GM10847 (cell line): ENCODE measurements around the gene BTLA.

Experiments used
- POLR2A ChIP-seq: IDR thresholded peaks from 2 replicates; pipeline ENCODE4 v1.6.1; 2011; ENCODE audit not compliant: insufficient read length; ENCODE audit errors: extremely low read depth

Gene BTLA

GRCh38 chr3:112496366-112497067 is 2.8 kb downstream of the BTLA start:
- no peak for TF ChIP-seq POLR2A

DNA sequence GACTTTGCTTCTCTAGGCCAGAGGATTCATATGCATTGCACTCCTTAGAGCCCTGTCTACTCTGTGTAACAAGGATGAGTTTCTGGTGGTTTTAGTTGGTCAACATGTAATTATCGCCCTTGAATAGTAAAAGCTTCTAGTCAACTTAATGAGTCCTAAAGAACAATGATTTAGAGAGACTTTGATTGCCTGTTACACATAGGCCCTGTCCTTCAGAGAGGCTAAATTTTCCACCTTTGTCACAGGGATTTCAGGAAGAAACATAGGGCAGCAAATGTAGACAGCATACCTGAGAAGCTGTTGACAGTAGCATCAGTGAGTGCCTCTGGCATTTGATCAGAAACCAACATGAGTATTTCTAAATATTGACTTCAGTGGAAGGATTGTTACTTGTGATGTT is 7.1 kb downstream of the BTLA start:
- TF ChIP-seq POLR2A, result no peak

DNA sequence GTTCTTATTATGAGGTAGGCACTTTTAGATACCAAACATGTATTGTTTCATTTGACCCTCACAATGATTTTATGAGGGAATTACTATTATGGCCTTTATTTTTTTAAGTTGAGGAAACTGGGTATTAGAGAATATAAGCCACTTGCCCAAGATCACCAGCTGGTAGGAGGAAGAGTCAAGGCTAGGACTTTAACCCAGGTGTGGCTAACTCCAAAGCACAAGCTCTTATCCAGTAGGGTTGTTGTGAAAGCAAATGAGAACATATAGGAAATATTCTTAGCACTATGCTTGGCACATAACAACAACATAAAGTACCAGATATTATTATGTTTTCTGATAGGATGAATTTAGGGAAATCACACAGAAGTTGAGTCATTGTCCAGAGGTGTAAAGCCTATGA is 7.9 kb downstream of the BTLA start:
- no peak for TF ChIP-seq POLR2A

DNA sequence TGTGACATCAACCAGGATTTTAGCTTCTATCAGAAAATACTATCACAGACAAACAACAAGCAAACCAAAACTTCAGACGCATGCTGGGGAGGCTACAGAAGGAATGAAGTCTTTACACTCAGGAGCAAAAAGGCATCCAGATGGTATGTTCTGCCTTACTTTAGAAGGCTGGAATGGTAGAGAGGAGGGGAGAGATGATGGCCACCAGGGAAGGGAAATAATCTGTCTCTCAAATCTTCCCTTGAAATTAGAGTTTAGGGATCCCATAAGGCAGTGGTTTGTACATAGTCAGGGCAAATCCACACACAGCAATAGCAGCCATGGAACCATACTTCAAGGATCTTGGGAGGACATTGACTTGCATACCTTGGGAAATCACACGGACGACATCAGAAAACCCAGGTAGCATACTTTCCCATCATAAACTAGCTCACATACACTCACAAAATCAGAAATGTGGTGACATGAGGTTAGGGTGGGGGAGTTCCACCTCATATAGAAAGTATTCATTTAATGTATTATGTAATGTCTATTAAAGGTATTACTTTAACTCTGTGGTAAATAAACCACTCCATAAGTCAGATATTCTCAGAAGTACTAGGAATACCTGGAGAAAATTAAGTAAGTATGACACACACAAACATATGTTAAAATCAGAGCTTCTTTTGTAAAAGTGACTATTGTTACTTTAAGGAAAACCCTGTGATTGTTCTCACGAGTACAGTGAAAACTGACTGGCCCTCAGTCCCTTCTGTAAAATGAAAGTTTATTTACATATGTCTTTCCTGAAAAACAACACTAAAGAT is 9.4 kb downstream of the BTLA start:
- TF ChIP-seq POLR2A, result no peak

DNA sequence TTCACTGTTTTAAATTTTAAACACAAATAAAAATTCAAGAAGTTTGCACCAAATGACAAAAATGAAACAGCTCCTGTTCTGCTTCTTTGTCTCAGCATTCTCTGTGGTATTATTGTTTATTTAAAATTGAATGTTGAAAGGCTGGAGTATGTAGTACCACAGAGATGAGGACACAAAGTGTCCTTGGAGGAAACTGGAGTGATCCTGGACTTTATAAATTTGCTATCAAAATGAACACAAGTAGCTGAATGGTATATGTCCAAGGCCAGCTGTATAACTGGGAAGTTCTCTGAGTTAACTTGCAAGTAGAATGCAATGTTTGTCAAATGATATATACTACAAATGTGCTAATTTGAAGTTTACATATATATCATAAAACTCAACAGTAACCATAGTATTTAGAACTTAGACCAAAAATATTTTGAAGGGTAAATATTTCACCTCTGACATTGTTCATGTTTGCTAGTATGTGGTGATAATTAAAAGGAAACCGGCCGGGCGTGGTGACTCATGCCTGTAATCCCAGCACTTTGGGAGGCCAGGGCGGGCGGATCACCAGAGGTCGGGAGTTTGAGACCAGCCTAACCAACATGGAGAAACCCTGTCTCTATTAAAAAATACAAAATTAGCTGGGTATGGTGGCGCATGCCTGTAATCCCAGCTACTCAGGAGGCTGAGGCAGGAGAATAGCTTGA is 12.3 kb downstream of the BTLA start:
- no peak for TF ChIP-seq POLR2A

DNA sequence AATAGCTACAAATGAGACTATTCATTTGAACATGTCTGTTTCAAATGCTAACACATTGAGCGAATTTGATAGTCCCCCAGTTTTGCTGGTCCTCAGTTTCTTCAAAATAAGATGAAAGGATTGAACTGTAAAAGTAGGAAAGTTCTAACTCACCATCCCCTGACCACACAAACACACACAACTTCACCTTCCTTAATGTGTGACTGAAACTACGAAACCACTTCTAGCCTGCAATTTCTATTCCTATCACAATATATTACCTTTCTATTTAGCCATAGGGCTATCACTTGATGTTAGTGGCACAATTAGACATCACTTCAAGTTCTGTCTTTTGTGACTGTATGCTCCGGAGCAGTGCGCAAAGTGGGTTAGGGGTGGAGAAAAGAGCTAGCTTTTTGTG is 14.9 kb downstream of the BTLA start:
- no peak for TF ChIP-seq POLR2A

- TF ChIP-seq POLR2A, result no peak
These were observed 16.6 kb downstream of the BTLA start for GRCh38 chr3:112482675-112483074.

- TF ChIP-seq POLR2A, result no peak
These were observed 18.0 kb downstream of the BTLA start for GRCh38 chr3:112481302-112481721.

DNA sequence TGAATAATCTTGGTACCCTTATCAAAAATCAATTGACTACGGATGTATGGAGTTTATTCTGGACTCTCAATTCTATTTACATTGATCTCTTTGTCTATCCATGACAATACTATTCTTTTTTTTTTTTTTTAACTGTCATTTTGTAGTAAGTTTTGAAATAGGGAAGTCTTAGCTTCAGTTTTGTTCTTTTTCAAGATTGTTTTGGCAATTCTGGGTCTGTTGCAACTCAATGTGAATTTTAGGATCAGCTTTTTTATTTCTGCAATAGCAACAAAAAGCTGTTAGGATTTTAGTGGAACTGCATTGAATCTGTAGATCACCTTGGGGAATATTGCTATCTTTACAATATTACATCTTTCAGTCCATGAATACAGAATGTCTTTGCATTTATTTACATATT is 21.4 kb downstream of the BTLA start:
- TF ChIP-seq POLR2A, result no peak

DNA sequence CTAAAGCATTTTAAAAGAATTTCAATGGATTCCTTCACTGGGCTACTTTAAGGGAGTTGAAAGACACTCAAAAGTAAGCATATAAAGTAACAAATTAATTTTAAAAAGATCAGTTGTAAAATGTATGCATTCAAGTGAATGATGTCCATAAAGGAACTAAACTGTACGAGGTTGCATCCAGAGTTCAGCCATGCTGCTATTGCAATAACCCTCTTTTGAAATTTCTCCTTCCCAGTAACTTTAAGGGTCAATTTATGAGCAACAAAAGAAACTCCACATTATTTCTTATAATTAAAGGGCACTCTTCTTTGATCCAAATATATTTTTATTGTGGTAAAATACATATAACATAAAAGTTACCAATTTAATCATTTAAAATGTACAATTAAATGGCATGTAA is 22.9 kb downstream of the BTLA start:
- no peak for TF ChIP-seq POLR2A

GRCh38 chr3:112474796-112475195 is 24.5 kb downstream of the BTLA start:
- TF ChIP-seq POLR2A, result no peak

- no peak for TF ChIP-seq POLR2A
These were observed 26.6 kb downstream of the BTLA start for GRCh38 chr3:112472691-112473090.

DNA sequence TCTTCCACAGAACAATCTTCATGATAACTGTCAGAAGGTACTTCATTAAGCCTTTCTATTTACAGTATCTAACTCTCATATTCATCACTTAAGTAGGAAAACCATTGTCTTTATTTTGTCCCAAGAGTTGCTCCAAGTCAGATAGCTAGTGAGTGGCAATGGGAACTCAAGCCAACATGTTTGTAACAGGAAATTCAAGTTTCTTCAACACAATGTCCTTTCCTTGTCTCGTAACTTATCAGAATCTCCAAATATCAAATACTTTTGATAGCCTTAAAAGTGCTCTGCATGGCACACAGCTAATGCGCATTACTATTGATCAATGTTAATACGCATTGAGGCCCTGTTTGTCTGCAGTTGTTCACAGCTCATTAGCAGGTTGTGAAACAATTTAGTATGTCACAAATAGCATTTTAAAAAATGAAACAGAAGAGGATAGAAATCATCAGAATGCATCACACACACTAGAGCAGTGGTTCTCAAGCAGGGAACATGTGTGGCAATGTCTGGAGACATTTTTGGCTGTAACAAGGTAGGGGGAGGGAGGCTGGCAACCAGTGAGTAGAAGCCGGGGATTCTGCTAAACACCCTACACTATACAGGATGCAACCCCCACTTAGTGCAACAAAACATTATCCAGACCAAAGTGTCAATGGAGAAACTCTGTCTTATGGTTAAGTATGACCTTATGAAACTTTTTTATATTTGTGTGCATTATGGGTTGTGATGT is 27.5 kb downstream of the BTLA start:
- no peak for TF ChIP-seq POLR2A

GRCh38 chr3:112470788-112471187 is 28.5 kb downstream of the BTLA start:
- no peak for TF ChIP-seq POLR2A

DNA sequence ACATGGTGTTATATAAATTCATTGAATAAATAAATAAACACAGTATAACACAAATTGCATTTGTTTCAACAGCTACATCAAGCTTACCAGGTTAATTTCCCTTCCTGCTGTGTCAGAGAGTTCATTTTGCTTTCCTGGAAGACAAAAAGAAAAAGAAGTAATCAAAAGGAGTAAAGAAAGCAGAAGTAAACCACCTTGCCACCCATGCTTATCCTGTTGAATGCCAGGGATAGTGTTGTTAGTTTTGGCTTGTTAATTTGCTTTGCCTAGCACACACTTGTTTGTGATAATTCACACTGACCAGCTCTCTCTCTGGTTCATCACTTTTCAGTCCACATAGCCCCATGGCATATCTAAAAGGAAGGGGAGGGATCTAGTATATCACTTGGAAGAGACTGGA is 29.6 kb downstream of the BTLA start:
- no peak for TF ChIP-seq POLR2A
